Metanephros (tissue), 1 donor: Measurements from ENCODE around the gene OR51G2. TPM values are rescaled to one million over a fixed set of nuclear protein-coding genes. Genes with fewer than 3 reads are reported as not detected.

ENCODE experiments used
- total RNA-seq: library from RNA; depleted of rRNA; stranded (reverse); fragments of >200 nt; gene quantifications from one replicate; pipeline ENCODE4 v1.2.3, GENCODE V29; 2014

OR51G2 gene, protein sequence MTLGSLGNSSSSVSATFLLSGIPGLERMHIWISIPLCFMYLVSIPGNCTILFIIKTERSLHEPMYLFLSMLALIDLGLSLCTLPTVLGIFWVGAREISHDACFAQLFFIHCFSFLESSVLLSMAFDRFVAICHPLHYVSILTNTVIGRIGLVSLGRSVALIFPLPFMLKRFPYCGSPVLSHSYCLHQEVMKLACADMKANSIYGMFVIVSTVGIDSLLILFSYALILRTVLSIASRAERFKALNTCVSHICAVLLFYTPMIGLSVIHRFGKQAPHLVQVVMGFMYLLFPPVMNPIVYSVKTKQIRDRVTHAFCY
- not detected for total RNA-seq

GRCh38 chr11:4919250-4919649 is at the start of gene OR51G2:
Gene OR51G2 (minus strand): TSS chr11:4919350. CDS start chr11:4915663, 3,687 bp downstream.

GRCh38 chr11:4955613-4956012 is 36.5 kb upstream of the OR51G2 start, which contains the start of gene OR51A2:
Gene OR51A2 (minus strand): TSS chr11:4955713. CDS start chr11:4955713, 0 bp downstream.

DNA sequence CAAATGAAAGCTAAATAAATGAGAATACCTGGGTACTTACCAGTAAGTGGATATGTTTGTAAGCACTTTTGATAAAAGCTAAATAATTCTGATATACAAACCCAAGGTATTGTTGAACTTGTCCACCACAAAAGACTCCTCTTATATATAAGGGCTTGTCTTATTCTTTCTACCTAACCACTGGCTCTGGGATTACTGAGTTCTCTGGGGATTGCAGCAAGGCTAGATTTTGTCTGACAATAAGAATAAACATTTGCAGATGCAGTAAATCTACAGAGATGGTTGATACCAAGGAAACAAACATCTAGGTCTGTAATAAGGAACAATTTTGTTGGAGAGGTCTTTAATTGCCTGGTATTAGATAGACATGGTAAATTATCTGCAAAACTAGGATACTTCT is 28.4 kb upstream of the OR51G2 start, which contains the start of gene OR51A4:
Gene OR51A4 (minus strand): TSS at position 101 of the 400 bp plus-strand sequence. CDS start 505 bp downstream, outside the sequence.

DNA sequence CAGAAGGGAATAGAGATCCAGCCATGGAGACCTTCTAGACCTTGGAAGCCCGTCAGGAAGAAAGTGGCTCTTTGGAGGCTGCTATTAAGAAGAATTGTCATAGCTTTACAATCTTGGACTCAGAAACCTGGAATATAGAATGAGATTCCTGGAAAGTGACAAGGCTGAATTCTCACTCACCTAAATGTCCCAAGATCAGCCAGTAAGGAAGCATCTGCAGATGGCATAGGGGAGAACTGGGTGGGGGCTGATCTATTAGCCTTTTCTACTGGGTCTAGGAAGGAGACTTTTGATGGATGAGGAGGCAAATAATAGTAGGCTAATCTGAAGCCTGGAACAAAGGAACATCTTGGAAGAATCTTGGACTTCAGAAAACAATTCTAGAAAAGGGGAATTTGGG is 5.1 kb upstream of the OR51G2 start, which contains the start of gene OR51G1:
Gene OR51G1 (minus strand): TSS at position 101 of the 400 bp plus-strand sequence. CDS start 0 bp downstream, at position 101.

DNA sequence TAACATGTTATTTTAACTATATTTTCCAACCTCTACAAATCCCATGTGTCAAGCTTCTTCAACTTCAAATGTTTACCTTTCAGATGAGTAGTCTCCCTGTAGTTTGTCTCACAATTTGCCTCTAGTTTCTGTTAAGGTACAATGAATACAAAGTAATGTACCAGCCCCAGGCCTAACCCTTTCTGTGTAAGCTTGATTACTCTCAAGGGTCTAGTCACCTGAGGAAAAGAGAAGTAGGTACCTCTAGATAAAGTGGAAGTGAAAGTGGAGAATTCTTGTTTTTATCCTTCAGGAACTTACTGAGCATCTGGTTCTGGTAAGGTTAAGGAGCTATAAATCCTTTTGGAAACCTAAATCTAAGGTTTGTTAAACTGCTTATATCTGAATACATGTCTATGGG is 15.7 kb downstream of the OR51G2 start, which contains the start of gene OR51A7:
Gene OR51A7 (plus strand): TSS at position 300 of the 400 bp plus-strand sequence. CDS start 3,587 bp downstream, outside the sequence.

DNA sequence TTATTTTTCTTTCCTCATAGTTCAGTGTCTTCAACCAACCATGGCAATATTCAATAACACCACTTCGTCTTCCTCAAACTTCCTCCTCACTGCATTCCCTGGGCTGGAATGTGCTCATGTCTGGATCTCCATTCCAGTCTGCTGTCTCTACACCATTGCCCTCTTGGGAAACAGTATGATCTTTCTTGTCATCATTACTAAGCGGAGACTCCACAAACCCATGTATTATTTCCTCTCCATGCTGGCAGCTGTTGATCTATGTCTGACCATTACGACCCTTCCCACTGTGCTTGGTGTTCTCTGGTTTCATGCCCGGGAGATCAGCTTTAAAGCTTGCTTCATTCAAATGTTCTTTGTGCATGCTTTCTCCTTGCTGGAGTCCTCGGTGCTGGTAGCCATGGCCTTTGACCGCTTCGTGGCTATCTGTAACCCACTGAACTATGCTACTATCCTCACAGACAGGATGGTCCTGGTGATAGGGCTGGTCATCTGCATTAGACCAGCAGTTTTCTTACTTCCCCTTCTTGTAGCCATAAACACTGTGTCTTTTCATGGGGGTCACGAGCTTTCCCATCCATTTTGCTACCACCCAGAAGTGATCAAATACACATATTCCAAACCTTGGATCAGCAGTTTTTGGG is 37.2 kb downstream of the OR51G2 start, which contains the start of gene OR51T1:
Gene OR51T1 (plus strand): TSS at position 41 of the 641 bp plus-strand sequence. CDS start 0 bp downstream, at position 41.

Other genes with a start within 250 kb of the OR51G2 start
- gene OR51E2, start 221.5 kb downstream of the OR51G2 start, total RNA-seq, result 0.23 TPM
- not detected for gene MMP26, start 214.6 kb downstream of the OR51G2 start, total RNA-seq
- not detected for gene OR51F1, start 149.4 kb downstream of the OR51G2 start, total RNA-seq
- not detected for gene OR52R1, start 115.0 kb downstream of the OR51G2 start, total RNA-seq
- gene OR51F2, start 98.0 kb downstream of the OR51G2 start, total RNA-seq, result 0.18 TPM
- not detected for gene OR51S1, start 70.1 kb downstream of the OR51G2 start, total RNA-seq
- not detected for gene OR51T1, start 37.5 kb downstream of the OR51G2 start, total RNA-seq
- not detected for gene OR51A7, start 15.6 kb downstream of the OR51G2 start, total RNA-seq
- gene OR51G1, start 5.0 kb upstream of the OR51G2 start, total RNA-seq, result not detected
- gene OR51A4, start 28.3 kb upstream of the OR51G2 start, total RNA-seq, result not detected
- gene OR51A2, start 36.4 kb upstream of the OR51G2 start, total RNA-seq, result not detected
- gene OR51L1, start 75.5 kb upstream of the OR51G2 start, total RNA-seq, result not detected
- gene OR52J3, start 127.2 kb upstream of the OR51G2 start, total RNA-seq, result not detected
- gene OR52E2, start 140.3 kb upstream of the OR51G2 start, total RNA-seq, result not detected
- gene OR52E1, start 150.2 kb upstream of the OR51G2 start, total RNA-seq, result not detected
- not detected for gene OR52A5, start 219.0 kb upstream of the OR51G2 start, total RNA-seq
- not detected for gene OR52A1, start 235.4 kb upstream of the OR51G2 start, total RNA-seq